DLD1 (cell line): ENCODE data around the gene CDH6.

Source experiments
- in situ Hi-C: cut with HindIII; loops from 2 replicates; pipeline ENCODE4 v1.10.0; 2017; ENCODE audit warnings: low sequenced_read_pairs

Gene CDH6

GRCh38 chr5:31365776-31366175 lies 172.3 kb downstream of the CDH6 start:
- in situ Hi-C loops, result no loop called here

- in situ Hi-C loops, result no loop called here
Measured at GRCh38 chr5:31366941-31367340, 173.5 kb downstream of the CDH6 start.

- in situ Hi-C loops, result no loop called here
Measured at GRCh38 chr5:31372124-31372523, 178.6 kb downstream of the CDH6 start.

GRCh38 chr5:31375999-31376720 lies 182.7 kb downstream of the CDH6 start:
- in situ Hi-C loops, result no loop called here

GRCh38 chr5:31377274-31377946 lies 183.9 kb downstream of the CDH6 start:
- in situ Hi-C loops, result no loop called here

- in situ Hi-C loops, result no loop called here
Measured at GRCh38 chr5:31378136-31378535, 184.7 kb downstream of the CDH6 start.
